NCI-H1092 (cell line): Measurements from ENCODE around the gene RAX2.
"Not testable (repeated sequence)": the region's sequence is repeated elsewhere in the genome, so short reads cannot be mapped to it uniquely, and the experiment has no call there.

ENCODE experiments used
- DNase-seq: peaks from one replicate; lab custom pipeline; 2025; lab: John Stamatoyannopoulos, UW

The RAX2 gene

GRCh38 chr19:3771906-3772455 lies at the start of gene RAX2:
RAX2 (minus strand) TSS chr19:3772228; CDS start chr19:3771742, 486 bp downstream.
- DNase-seq = no peak

GRCh38 chr19:3821156-3821555 lies 49.1 kb upstream of the RAX2 start:
- peak; percentile 29 for DNase-seq

- DNase-seq = no peak
Observed at GRCh38 chr19:3819989-3820388, 48.0 kb upstream of the RAX2 start.

DNA sequence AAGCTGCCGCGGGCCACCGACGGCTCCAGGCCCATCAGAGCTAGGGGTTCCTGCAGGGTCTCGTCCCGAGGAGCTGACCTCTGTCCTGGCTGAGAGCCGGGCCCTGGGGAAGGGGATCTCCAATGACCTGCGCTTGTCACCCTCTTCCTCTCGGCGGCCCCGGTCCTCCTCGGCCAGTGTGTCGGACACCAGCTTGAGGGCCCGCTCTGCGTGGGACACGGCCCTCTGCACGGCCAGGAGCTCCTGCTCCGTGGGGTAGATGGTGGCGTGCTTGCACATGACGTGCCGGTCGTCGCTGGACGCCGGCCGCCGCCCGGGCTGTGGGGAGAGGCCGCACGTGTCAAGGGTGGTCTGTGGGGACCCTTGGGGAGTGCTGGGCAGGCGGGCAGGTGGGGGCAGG lies 46.9 kb upstream of the RAX2 start:
- DNase-seq = no peak

DNA sequence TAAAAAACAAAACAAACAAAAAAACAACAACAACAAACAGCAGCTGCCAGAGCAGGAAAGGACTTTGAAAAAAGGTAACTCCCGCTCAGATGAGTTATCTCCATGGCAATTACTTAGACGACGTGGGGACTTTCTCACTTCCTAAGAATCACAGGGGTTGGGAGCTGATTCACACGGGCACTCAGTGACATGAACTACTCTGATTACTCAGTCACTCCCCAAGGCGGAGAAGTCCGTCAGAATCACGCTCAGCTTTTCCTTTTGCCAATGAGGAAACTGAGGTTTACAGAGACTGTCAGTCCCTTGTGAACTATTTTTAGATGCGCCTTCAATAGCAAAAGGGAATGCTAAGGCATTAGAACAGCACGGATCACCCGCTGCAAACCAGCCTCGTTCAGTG lies 46.4 kb upstream of the RAX2 start:
- no peak for DNase-seq

DNA sequence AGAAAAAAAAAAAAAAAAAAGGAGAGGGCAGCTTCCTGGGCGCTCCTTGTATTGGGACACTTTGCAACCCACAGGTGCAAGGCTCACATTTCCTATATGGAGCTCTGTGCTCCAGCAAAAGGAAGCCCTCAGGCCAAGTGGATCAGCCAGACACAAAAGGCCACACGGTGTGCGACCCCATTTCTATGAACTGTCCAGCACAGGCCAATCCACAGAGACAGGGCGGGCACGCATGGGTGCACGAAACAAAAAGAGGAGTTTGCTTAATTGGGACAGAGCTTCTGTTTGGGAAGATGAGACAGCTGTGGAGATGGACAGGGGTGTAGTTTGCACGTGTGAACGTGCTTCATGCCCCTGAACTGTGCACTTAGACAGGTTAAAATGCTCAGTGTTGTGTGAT lies 45.7 kb upstream of the RAX2 start:
- DNase-seq = no peak

- DNase-seq = no peak
Observed at GRCh38 chr19:3816566-3817218, 44.7 kb upstream of the RAX2 start.

DNA sequence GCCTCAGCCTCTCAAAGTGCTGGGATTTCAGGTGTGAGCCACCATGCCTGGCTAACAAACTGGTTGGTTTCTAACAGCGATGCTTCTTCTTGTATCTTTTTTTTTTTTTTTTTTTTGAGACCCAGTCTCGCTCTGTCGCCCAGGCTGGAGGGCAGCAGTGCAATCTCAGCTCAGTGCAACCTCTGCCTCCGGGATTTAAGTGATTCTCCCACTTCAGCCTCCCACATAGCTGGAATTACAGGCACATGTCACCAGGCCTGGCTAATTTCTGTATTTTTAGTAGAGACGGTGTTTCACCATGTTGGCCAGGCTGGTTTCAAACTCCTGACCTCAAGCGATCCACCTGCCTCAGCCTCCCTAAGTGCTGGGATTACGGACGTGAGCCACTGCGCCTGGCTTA lies 44.1 kb upstream of the RAX2 start:
- not testable (repeated sequence) for DNase-seq

GRCh38 chr19:3814648-3815047 lies 42.6 kb upstream of the RAX2 start:
- no peak for DNase-seq

DNA sequence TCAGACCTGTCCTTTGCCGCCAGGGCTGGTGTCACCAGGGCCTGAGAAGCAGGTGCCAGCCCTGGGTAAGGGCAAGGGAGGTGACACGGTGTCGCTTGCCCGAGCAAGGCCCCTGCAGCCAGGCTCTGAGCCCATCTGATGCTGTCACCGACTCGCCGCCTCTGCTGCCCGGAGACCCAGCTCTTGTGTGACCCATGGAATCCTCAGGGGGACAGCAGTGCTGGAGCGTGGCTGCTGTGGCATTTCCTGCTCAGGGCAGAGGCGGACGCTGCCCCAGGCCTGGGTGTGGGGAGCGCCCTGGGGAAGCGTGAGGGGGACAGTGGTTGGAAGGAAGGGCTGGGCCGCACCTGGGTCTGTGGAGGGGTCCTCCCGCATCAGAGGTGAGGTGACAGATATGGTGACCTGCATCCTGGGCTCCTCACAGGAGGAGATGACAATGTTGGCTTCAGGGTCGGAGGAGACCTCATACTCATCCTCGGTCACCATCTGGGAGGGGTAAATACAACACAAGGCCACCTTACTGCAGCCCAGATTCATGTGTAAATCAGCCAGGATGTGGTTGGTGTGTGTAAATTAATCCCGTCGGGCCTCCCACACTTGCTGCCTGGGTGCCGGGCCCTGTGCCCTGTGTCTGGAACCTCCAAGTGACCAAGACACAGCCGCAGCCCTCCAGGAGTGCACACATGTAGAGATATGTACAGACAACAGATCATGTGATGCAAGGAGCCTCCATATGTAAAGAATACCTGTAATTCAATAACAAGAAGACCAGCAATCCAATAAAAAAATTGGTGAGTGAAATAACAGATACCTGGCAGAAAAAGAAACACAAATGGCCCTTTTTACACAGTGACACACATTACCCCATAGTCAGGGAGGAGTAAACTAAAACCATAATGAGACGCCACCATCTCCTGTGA lies 41.7 kb upstream of the RAX2 start:
- no peak for DNase-seq

- no peak for DNase-seq
Observed at GRCh38 chr19:3810708-3811355, 38.8 kb upstream of the RAX2 start.

DNA sequence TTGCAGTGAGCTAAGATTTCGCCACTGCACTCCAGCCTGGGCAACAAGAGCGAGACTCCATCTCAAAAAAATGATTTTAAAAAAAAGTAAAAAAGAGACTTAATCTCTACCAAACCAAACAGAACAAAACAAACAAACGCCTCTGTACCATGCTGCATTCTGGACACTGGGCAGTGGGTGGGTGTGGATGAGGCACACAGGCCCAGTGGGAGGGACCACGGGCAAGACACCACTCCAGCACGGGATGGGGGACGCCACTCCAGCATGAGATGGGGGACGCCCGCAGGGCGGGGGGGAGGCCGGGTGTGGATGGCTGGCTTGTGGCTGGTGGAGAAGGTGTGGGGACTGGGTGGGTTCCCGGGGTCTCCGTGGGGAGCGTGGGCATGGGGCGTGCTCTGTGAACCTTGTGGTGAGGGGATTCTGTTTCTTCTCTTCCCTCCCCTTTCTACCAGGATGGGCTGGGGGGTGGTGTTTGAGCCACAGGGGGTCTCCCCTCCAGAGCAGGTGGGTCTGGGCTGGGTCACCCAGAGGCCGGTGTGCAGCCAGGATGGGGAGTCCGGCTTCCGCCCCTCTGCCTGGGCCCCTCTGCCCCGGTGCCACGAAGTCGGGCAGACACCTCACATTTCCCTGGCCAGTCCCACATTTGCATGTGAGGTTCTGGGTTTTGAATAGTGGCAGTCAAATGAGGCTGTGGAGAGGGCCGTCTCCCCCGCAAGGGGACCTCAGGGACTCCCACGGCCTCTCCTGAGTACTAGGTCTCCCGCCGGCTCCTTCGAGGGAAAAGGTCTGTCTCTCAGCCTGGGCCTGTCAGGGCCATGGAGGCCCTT lies 38.1 kb upstream of the RAX2 start:
- no peak for DNase-seq

GRCh38 chr19:3808420-3809143 lies 36.6 kb upstream of the RAX2 start:
- DNase-seq = no peak

- DNase-seq = no peak
Observed at GRCh38 chr19:3807574-3808354, 35.7 kb upstream of the RAX2 start.

DNA sequence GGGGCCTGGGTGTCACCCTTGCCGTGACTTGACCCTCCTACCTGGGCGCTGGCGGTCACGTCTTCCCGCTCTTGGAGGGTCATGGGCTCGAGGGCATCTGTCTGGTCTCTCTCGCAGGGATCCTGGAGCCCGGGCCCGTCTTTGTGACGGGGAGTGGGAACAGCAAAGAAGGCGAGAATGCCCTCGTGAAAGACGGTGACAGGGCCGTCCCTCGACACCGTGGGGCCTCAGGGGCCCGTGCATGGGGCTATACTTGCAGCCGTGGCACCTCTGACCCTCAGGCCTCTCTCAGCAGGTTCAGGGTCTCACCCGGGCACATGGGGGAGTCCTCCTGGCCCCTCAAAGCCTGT lies 35.1 kb upstream of the RAX2 start:
- DNase-seq = no peak

GRCh38 chr19:3805859-3806258 lies 33.8 kb upstream of the RAX2 start:
- no peak for DNase-seq

DNA sequence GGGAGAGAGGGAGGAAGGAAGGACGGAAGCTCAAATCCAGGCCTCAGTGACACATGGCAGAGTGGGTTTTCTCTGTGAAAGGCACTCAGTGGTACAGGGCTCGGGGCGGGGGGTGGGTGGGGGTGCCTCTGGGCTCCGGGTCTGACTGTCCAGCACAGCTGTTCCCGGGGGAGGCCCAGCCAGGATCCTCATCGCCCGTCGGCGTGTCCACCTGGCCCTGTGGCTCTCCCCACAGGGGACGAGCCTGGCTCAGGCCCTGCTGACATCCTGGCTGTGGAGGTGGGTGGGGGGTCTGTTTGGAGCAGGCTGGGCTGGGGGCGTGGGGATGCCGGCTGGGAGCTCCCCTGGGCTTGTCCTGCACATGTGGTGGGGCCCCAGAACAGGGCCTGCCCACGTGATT lies 32.4 kb upstream of the RAX2 start:
- no peak for DNase-seq

DNA sequence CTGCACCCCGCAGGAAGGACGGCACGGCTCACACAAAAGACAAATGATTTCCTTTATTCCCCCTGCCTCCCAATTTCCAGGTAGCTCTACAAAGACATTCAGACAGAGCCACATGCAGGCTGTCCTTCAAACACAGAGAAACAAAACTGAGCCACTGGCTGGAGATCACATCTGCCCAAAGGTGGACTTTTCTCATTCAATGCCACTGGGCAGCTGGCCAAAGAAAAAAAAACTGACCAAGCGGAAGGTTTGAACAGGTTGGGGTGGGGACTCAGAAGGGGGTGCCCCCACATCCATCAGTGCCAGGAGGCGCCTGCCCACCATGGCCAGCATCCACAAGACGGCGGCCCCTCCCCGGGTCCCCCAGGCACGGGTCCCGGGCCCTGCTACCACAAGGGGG lies 32.0 kb upstream of the RAX2 start:
- DNase-seq = no peak

DNA sequence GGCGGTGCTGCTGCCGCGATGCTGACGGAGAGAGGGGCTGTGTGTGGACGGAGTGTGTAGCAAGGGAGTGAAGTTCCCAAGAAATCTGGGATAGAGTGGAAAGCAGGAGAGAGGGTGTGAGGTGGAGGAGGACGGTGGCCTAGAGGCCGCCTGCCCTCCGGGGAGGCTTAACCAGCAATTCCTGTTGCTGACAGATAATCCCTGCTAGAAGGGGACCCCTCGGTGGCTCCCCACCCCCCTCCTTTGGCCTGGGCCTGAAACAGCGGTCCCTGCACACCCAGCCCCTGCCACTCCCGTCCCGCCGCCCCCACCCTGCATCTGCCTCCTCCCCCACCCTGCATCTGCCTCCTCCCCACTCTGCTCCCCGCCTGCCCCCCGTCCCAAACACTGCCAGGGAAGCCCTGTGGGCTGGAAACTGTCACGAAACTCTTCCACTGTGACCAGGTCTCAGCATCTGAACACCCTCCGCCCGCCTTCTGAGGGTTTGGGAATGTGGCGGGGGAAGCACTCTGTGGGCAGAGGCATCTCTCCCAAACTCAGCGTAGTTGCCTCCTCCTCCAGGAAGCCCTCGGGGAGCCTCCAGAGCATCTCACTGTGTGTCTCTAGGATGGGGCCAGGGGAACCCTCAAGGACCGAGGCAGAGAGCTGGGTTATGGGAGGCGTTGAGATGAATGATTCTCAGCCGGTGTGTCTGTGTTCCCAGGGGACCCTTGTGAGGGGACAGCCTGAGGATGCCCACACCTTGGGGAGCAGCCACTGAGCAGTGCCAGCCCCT lies 31.3 kb upstream of the RAX2 start:
- no peak for DNase-seq
